GM18909 (cell line): ENCODE data around the gene LMBR1.
"Not testable (repeated sequence)": the region's sequence is repeated elsewhere in the genome, so short reads cannot be mapped to it uniquely, and the experiment has no call there.

Source experiments
- ATAC-seq: cut with Tn5 transposase; IDR thresholded peaks from one replicate; pipeline ENCODE4 v1.9.1; 2021; ENCODE audit warnings: mild to moderate bottlenecking; ENCODE audit not compliant: unreplicated experiment, poor library complexity

The LMBR1 gene

DNA sequence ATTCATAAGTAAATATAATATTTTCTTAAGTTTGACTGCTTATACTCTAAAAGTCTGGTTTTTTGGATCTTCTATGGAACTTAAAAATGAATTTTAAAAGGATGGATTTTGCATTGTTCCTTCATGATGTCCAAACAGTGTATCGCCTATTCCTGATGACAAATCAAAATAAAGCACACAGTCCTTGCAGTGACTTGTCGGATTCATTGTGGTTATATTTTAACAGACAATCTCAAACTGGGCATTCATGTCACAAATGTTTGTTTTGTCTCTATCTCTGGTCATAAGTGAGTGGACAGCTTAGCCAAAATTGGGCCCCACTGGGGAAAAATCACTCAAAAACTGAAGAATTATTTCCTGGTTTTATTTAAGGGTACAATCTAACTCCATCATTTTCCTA lies 74.8 kb downstream of the LMBR1 start:
- no peak for ATAC-seq

DNA sequence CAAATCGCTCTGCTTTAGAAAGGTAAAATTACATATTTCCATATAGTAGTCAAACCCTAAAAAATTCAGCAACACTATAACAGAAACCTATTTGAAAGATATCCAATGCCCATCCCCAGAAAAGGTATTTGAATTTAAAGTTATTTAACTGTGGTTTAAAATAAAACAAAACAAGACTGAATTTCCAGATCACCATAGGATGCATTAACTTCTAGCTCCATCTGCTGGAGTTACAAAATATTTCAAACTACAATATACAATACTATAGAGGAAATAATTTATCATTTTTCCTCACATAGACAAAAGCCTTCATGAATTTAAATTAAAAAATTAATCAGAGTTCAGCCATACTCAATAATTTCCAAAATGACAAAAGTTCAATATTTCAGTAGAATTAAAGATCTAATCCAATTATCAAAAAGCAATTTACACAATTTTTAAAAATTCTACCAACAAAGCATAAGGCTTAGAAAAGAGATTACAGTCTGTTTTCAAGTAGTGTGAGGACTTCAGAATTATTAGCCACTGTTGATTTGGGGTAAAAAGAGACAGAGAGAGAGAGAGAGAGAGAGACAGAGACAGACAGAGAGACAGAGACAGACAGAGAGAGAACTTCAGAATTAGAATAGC lies 75.9 kb downstream of the LMBR1 start:
- ATAC-seq: no peak

DNA sequence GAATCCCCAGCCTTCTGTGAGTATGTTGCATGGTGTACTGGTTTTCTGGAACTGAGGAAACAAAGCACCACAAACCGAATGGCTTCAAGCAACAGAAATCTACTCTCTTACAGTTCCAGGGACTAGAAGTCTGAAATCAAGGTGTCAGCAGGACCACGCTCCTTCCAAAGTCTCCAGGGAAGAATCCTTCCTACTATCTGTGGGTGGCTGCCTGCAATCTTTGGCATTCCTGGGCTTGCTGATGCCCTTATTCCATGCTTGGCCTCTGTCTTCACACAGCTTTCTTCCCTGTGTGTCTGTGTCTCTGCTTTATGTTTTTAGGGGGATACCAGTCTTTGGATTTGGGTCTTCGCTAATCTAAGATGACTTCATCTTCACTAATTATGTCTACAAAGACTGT lies 81.3 kb downstream of the LMBR1 start:
- ATAC-seq: no peak

DNA sequence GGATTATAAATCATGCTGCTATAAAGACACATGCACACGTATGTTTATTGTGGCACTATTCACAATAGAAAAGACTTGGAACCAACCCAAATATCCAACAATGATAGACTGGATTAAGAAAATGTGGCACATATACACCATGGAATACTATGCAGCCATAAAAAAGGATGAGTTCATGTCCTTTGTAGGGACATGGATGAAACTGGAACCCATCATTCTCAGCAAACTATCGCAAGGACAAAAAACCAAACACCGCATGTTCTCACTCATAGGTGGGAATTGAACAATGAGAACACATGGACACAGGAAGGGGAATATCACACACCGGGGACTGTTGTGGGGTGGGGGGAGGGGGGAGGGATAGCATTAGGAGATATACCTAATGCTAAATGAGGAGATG lies 89.3 kb downstream of the LMBR1 start:
- ATAC-seq: not testable (repeated sequence)

DNA sequence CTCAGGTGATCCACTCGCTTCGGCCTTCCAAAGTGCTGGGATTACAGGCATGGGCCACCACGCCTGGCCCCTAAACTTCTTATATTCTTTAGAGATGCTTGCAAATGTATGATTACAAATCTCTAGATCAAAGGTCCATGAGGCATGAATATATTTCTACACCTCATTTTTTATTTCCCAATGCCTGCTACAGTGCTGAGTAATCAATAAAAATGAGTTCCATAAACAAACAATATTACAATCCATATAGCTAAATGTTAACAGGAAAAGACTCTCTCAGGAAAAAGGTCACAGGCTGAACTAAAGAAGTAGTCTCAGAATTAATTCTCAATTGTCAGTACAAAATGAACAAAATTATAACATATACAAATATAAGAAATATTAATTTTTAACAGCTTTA lies 90.8 kb downstream of the LMBR1 start:
- ATAC-seq: no peak

DNA sequence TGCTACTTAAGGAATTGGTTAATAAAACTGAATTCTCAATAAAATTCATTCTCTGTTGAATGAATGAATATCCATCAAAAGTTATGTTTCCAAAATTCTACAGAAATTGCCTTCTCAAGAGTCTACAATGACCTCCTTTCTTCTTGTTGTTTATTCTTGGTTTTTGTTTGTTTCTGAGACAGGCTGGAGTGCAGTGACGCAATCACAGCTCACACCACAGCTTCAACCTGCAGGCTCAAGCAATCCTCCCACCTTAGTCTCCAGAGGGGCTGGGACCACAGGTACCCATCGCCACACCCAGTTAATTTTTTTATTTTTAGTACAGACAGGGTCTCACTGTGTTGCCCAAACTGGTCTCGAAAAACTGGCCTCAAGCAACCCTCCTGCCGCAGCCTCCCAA lies 97.6 kb downstream of the LMBR1 start:
- ATAC-seq: no peak

DNA sequence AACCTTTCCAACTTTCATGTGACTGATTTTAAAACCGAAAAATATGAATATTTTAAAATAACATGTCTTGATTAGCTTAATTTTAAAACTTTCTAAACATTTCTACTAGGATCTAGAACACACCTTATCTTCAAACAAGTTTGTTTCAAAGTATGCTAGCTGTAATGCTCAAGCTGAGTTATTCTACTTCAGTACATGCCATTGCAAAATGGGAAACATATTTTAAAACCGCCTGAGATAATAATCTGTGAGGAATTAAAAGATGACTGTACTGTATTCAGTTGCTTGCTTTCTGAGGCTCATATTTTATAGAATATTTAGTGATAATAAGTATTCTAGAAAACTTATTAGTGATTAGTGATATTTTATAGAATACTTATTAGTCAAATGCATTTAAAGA lies 99.6 kb downstream of the LMBR1 start:
- no peak for ATAC-seq

DNA sequence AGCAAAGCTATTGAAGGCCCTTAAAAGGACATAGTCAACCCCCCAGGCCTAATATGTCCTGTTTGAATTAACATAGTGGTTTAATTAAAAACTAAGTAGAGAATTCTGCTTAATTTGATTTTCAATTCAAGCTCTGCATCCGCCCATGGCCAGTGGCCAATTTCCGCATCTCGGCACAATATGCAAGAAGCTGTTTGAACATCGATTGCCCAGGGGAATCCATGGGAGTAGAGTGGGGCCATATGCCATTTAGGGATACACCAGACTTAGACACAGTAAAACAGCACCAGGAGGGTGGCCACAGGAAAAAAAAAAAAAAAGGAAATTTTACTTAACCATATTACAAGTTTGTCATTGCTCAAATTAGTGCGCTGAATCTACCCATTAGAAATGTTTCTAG lies 100.4 kb downstream of the LMBR1 start:
- no peak for ATAC-seq

DNA sequence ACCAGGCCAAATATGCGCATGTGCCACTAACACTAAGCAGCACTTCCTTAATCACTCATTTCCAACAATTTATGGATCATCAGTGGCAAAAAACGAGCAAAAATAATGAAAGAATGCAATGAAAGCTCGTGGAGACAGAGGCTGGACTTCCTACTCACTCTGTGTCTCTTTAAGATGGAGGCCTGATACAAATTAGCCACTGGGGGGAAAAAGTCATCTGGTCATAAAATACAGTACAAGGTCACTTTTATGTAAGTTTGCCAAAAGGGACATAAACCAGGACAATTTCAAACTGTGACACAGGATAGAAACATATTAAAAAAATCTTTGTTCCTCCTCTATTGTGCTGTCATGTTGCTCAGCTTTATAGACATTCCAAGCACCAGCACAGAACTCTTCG lies 101.7 kb downstream of the LMBR1 start:
- no peak for ATAC-seq

DNA sequence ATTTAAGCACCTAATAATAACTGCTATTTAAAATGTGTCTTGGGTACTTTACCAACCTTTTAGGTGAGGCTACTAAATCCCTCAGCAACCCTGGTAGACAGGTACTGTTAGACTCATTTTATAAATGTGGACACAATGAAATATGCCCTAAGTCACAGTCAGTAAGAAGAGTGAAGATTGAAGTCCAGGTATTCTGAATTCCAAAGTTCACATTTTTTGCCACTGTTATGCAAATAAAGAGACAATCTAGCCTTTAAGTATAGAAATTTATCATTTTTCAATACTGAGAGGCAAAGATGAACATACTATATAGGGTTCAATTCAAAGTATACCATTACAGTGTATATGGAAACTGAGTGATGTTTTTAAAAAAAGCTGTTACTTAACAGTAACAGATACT lies 102.7 kb downstream of the LMBR1 start:
- no peak for ATAC-seq

DNA sequence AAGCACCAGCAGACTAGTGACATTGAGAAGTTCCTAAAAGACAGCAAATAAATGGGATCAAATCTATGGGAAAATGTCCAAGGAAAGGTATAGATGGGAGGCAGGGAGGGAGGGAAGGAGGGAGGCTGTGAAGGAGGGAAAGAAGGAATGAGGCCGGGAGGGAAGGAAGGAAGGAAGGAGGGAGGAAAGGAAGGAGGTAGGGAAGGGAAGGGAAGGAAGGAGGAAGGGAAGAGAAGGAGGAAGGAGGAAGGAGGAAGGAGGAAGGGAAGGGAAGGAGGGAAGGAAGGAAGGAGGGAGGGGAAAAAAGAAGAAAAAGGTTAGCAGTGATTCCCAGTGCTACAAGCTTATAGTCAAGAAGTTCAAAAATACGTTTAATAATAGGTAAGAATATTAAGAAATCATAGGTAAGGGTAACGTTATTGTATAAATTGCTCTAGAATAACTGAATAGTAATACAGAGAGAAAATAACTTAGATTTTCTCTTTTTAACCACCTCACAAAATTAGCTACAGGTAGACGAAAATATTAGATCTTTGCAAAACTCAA lies 106.9 kb downstream of the LMBR1 start:
- ATAC-seq: no peak

DNA sequence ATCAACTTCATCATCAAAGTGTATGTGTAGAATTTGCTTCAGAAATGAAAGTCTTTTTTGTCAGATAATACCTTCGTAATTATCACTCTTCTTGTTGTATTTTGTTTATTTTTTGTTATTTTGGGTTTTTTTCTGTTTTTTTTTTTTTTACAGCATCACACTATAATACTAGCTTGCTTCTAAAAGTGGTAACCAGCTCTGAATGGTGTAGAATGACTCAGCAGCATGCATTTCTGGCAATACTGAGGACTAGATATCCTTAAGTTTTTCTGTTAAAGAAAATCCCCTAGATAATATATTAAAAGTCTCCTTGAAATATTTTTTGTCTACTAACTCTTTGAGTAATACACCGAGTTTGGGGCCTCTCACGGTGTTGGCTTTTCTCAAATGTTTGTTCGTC lies 109.1 kb downstream of the LMBR1 start:
- ATAC-seq: no peak

DNA sequence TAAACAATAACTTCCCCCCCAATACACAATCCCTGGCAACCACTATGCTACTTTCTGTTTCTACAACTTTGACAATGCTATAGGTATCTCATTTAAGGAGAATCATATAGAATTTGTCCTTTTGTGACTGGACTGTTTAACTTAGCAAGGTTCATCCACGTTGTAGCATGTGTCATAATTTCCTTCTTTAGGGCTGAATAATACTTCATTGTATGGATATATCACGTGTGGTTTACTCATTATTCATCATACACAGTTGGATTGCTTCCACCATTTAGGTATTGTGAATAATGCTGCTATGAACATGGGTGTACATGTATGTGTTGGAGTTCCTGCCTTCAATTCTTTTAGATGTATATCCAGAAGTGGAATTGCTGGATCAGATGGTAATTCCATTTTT lies 111.0 kb downstream of the LMBR1 start:
- no peak for ATAC-seq

DNA sequence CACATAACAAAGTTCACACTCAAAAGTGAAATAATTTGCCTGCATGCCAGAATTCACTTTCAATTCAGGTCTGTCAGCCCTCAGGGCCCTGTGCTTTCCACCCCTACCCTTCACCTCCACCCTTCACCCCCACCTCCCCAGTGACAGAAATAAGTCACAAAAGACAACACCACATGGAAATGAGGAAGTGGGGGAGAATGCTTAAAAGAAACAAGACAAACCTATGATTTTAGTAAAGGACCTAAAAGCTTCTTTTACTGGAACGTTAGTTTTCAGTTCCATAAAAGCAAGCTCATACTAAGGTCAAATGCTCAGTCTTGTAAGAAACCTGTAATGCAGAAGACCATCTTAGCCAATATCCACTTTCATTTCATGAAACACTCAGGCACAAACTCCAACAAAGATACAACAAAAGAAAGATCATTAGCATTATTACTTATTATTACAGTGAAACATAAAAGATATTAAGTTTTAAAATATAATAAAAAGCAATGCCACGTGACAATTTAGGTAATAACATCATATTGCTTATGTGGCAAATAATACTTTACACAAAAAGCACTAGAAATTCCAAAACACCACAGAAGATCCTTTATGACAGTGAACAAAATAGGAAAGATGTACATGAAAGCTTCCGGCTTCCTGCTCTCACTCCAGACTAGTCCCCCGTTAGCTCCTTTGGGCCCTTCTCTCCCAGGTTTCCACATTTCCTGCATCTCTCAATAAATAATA lies 112.1 kb downstream of the LMBR1 start:
- peak; percentile 95 for ATAC-seq

DNA sequence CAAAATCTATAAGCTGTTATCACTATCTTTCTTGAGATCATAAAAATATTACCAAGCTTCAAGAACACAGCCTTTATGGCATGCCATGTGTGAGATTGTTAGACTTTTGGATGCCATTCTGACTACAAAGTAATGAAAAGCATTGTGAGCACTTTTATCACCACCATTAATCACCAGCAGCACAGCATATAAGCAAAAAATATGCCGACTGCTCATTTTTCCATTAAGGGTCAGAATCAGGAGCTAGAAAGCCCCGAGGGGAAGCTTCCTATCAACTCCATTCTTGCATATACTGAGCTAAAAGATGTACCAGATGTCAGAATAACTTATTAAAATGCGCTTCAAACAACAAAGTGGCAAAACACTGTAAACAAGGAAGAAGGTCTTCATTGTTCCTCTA lies 114.3 kb downstream of the LMBR1 start:
- ATAC-seq: no peak

DNA sequence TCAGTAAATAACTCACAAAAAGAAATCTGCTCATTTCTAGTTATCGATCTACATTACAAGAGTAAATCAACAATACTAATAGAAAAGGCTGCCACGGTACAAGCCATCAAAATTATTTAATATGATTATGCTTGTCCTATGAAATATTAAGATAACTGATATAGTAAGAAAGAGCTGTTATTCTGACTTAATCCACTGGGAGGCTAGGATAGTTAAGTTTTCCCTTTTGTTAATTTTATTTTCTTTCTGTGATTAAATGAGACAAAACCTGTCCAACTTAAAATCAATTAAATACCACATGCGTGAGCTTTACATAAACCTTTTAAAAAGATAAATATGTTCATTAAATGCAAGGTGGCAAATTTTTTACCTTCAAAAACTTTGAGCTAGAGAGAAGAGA lies 114.8 kb downstream of the LMBR1 start:
- ATAC-seq: no peak

DNA sequence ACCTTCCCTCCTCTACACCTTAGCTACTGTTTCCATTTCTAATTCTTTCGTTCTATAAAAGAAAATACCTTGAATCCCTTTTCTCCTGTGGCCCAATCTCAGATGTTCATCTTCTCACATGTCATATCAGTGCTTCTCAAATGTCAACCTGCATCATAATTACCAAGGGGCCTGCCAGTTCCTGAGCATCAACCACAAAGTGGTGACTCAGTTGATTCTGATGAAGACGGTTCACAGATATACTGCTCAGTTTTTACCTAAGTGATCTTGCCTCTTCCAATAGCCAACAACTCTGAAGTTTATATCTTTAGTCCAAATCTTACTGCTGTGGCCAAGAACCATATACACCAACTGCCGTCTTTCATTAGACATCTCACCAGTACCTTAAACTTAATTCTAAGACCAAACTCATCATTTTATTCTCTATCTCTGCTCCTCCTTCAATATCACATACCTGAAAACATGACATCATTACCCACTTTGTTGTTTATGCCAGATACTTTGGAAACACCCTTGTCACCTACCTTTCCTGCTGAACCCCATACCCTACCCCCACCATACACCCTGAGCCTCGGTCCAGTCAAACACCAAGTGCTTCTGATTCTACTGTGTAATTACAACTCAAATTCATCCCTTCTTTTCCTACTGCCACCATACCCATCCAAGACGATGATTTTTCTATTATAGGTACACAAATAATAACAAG lies 115.5 kb downstream of the LMBR1 start:
- no peak for ATAC-seq

DNA sequence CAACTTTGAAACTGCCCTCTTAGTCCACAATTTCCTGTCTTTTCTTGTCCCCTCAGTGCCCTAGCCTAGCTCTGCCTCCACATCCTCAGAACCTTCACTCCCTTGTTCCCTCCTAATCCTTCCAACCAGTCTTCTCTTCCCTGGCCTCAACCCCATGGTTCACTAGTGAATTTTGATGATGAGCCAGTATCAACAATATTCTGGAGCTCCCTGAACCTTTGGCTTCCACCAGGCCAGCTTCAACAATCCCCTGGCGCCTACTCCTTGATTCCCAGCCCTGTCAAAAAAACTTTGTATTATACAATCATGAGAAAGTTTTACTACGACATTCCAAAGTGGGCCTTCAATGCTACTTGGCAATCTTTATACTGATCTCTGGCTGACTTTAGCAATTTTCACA lies 116.5 kb downstream of the LMBR1 start:
- ATAC-seq: no peak

DNA sequence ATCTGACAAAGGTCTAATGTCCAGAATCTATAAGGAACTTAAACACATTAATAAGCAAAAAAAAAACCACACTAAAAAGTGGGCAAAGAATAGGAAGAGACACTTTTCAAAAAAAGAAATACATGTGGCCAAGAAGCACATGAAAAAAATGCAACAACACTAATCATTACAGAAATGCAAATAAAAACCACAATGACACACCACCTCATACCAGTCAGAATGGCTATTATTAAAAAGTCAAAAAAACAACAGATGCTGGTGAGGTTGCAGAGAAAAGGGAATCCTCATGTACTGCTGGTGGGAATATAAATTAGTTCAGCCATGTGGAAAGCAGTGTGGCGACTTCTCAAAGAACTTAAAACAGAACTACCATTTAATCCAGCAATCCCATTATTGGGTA lies 119.0 kb downstream of the LMBR1 start:
- ATAC-seq: no peak

DNA sequence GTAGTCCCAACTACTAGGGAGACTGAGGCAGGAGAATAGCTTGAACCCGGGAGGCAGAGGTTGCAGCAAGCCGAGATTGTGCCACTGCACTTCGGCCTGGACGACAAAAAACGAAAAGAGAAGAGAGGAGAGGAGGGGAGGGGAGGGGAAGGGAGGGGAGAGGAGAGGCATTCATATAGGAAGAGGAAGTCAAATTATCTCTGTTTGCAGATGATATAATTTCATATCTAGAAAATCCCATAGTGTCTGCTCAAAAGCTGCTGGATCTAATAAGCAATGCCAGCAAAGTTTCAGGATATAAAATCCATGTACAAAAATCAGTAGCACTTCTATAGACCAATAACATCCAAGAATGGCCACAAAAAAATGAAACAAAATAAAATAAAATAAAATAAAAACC lies 120.3 kb downstream of the LMBR1 start:
- ATAC-seq: no peak

DNA sequence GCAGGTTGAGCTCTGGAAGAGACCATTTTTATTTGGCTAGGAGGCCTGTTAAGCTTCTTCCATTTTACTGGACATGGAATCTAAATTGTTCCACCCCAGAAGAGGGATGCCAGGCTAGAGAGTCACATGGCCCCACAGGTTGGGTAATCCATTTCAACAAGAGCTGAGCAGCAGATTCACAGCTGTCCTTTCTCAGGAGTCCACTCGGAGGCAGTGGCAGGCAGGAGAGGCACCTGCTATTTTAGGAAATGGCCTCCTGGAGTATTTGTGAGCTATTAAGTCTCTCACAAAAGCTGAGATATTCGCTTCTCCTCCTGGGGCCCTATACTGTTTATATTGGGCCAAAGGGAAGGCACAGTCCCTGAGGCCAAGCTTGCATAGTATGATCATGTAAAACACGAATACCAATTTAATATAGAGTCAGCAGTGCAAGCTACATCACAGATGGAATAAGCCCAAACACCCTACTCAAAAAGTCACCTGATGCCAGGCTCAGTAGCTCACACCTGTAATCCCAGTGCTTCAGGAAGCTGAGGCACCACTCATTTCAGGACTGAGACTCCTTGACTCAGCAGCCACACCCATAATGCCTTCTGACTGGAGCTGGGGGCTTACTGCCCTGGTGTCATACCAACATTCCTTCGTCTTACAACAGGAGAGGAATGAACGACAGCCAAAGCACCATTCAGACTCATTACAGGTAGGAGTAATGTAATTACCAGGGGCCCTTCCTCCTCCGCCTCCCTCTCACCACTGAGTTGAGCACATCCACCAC lies 124.1 kb downstream of the LMBR1 start:
- no peak for ATAC-seq
